ENCODE results near the gene SNAI3.

DNA sequence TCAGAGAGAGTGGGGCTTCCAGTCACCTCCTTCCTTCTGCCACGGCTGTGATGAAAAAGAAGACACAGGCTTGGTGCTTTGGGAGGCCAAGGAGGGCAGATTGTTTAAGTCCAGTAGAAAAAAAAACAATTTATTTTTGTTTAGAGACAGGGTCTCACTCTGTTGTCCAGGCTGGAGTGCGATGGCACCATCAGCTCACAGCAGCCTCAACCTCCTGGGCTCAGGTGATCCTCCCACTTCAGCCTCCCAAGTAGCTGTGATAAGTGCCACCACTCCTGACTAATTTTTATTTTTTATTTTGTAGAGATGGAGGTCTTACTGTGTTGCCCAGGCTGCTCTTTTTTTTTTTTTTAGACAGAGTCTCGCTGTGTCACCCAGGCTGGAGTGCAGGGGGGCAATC is 20.7 kb downstream of the SNAI3 start:
- TF ChIP-seq, protein P1, sequence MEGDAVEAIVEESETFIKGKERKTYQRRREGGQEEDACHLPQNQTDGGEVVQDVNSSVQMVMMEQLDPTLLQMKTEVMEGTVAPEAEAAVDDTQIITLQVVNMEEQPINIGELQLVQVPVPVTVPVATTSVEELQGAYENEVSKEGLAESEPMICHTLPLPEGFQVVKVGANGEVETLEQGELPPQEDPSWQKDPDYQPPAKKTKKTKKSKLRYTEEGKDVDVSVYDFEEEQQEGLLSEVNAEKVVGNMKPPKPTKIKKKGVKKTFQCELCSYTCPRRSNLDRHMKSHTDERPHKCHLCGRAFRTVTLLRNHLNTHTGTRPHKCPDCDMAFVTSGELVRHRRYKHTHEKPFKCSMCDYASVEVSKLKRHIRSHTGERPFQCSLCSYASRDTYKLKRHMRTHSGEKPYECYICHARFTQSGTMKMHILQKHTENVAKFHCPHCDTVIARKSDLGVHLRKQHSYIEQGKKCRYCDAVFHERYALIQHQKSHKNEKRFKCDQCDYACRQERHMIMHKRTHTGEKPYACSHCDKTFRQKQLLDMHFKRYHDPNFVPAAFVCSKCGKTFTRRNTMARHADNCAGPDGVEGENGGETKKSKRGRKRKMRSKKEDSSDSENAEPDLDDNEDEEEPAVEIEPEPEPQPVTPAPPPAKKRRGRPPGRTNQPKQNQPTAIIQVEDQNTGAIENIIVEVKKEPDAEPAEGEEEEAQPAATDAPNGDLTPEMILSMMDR (IDR thresholded peaks at IDR 0.05 in 8 of 11, conservative IDR thresholded peaks at IDR 0.05 in 3 of 11), result no peak
- no peak for TF ChIP-seq POLR2A (IDR thresholded peaks at IDR 0.05)

All from spleen (tissue), 7 donors.